Smooth muscle cell of the brain vasculature (primary cell): ENCODE results near the gene WDR91.

Source experiments
- DNase-seq: peaks from one replicate; pipeline ENCODE4 v3.0.0-alpha.2; 2012; ENCODE audit warnings: low read depth, low spot score

WDR91 gene

DNA sequence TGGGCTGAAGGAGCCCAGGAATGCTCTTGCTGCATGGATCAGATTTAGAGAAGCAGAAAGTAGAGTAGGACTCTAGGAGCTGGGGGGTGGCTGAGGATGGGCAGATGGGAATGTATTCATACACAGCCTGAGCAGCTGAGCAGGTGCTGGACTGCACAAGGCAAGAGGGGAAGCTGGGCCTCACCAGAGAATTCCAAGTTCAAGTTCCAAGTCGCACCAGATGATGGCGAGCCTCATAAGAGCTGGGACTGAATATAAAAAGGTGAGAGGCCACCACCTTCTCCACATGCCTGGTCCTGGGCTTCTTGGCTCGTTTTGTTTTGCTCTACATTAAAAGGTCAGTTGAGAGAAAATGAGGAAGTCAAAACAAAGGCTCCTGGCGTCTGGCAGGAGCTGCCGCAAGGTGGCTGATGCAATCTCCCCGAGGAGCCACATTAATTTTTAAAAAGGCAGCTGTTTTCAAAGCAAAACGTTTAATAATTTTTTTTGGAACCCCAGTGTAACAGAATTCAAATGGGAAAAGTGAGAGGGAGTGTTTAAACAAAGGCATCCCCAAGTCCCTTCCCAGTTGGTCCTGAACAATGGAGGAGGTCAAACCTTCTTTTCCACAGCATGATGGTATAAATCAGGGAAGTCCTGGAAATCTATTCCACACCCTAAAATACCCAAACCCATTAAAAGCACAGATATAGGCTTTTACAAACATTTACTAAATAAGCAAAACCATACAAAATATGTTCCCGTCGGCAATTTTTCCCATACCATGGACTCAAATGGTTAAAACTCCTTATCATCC is 50.3 kb downstream of the WDR91 start:
- DNase-seq = peak; percentile 40

DNA sequence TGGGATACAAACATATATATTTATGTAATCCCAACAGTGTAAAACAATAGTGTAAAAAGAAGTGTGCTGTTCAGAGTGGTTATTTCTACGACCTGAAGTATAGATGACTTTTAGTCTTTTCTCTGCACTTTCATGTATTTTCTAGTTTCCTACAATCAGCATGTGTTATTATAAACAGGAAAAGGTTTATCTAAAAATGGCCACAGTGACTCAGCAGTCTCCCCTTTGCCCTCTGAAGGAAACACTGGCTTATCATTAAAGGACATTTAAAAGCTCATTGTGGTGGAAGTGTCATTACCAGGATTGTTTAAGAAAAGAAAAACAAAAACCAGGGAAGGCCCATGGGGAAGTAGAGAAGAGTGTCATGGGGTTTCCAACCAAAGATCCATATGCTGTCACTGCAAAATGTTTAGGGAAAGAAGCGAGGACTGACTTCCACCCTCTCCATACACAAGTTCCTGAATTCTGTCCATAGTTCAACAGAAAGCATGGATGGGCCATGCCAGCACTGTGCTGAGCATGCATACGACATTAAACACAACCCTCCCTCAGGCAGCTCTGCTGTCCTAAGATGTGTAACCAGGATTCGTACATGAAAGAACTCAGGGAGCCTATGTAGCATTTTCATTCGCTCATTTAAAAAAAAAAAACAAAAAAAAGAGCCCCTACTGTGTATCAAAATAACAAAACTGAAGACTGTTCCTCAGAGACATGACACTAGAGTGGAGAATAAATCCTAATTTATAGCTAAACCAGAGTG is 51.0 kb downstream of the WDR91 start:
- DNase-seq = no peak

DNA sequence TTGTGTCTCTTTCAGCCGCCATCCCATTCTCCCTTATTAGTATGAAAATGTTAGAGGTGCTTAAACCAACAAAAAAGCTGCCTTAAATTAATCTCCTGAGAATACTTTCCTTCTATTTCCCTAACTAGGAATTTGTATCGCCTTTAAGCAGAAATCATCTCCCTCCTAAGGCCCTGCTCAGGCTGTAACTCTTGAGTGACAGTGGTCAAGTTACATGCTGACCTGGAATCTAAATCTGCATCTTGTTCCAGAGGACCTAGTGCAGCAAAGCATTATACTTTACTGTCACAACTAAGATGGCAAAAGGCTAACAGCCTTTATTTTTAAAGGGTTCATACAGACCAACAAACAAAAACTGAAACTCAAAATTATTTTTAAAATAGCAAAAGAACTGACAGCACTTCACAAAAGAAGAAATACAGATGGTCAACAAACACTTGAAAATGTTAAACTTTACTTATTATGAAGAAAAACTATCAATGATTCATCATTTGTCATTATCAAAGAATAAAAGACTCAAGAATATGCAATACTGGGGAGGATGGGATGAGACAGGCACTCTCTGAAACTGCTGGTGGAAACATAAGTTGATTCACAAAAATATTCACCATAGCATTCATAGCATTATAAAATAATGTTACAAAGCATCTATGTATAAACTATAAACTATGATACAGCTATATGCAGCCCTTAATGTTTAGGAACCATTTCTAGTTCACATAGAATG is 51.8 kb downstream of the WDR91 start:
- DNase-seq = no peak

DNA sequence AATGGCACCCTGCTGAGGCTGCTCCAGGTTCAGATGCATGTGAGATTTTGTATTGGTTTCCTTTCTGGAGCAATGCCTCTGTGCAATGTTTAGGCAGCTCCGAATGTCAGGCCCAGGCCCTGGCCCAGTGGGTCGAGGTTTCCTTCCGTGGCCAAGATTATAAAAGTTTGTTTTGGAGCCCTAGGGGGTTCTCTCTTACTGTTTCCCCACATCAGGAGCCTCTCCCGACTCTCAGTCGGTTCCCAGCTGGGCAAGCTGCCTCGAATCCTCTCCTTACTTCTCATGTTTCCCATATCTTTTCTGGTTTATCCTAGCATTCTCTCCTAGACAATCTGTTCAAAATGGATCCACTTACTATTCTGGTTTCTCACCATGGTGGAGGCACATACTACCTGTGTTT is 52.5 kb downstream of the WDR91 start:
- no peak for DNase-seq

DNA sequence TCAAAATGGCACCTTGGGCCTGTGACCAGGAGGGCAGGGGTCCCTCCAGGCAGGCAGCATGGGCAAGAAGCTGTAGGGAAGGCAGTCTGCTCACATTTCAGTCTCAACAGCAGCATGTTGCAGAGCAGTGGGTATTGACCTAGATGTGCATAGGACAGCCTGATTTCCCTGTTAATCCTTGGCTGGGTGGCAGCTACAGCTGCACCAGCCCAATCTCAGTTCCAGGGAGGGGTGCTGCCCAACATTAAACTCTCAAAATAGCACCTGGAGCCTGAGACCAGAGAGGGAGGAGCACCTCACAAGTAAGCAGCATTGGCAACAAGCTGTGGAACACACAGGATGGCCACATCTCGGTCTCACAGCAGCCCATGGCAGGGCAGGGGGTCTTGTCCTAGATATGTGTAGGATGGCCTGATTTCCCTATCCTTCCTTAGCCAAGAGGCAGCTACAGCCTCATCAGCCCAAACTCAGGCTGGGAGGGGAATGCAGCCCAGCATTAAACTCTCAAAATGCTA is 53.1 kb downstream of the WDR91 start:
- no peak for DNase-seq

DNA sequence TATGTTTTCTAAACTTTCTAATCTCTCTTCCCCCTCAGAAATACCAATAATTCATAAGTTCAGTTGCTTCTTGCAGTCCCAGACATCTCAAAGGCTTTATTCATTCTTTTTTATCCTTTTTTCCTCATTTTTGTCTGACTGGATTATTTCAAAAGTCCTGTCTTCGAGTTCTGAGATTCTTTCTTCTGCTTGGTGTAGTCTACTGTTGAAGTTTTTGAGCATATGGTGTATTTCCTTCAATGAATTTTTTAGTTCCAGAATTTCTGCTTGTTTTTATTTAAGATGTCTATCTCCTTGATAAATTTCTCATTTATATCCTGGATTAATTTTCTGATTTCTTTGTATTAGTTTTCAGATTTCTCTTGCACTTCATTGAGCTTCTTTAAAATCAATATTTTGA is 55.0 kb downstream of the WDR91 start:
- DNase-seq = no peak

DNA sequence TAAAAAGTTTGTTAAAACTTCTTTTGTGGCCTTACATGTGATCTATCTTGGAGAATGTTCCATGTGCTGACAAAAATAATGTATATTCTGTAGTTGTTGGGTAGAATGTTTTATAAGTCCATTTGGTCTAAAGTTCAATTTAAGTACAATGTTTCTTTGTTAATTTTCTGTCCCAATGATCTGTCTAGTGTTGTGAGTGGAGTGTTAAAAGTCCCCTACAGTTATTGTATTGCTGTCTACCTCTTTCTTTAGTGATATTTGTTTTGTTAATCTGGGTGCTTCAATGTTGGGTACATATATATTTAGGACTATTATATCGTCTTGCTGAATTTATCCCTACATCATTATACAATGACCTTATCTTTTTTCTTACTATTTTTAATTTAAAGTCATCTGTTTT is 56.6 kb downstream of the WDR91 start:
- no peak for DNase-seq

DNA sequence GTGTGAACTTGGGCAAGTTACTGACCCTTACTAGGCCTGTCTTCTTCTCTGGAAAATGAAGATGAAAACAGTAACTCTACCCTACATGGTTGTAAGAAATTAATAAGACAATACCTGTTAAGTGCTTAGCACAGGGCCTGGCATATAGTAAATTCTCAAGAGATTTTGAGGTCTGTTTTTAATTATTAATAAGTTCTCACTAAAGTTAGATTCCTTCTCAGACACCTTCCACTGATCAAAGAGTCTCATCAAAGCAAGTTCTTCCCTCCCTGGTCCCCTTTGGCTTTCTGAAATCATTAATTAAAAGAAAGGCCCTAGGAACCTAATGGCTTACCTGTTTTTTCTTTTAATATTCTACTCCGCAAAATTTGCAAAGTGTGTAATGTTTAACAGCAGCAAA is 58.9 kb downstream of the WDR91 start:
- DNase-seq = no peak

DNA sequence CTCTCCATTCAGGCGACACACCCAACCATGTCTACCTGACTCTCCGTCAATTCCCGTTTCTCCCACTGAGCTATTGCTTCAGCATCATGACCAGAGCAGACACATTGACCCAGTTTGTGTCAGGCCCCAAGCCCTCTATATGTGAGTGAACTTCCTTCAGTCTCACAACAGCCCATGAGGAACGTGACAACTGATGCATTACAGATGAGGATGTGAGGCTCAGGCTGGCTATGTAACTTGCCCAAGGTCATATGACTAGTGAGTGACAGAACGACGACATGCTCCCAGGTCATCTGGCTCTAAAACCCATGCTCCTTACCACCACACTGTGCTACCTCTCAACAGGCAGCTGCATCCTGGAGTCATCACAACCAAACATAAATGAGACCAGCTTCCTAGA is 59.8 kb downstream of the WDR91 start:
- no peak for DNase-seq

DNA sequence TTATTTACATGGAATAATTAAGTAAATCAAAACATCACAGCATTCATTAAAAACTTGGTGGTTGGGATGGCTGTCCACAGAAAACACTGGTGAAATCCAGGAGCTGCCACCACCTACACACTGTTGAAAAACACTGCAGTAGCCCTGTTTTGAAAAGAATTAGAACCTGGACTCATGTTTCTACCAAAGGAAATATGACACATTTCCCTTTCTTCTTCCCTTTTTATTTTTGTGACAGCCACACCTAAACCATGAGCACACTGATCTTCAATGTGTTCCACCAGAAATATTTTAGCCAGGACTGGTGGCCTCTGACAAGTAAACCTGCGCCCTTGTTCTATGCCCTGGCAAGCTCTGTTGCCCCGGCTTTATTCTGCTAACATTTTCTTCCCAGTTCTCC is 60.2 kb downstream of the WDR91 start:
- DNase-seq = no peak

DNA sequence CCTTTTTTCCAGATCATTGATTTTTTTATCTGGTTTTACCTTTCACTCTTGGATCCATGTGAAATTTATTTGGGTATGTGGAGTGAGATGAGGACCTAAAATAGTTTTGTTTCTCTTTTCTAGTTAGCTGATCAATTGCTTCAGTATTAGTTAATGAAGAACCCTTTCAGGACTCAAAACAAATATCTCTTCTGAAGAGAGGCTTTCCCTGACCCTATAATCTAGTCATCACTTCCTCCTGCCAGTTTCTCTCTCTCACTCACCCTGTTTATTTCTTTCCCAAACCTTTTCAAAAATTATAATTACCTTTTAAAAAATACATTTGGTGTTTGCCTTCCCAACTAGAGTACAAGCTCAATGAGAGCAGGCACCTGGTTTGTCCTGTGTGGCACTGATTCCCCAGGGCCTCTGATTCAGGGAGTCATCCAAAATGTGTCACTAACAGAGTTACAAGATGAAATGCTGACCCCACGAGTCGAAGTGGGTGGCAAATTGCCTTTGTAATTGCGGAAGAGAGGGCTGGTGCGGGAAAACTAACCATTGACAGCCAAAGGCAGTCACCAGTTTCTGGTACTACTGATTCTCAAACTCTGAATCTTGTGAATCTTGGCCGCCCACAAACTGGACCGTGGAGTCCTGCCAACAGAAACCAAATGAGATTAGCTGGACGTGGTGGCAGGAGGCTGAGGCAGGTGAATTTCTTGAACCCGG is 61.1 kb downstream of the WDR91 start:
- DNase-seq = no peak

DNA sequence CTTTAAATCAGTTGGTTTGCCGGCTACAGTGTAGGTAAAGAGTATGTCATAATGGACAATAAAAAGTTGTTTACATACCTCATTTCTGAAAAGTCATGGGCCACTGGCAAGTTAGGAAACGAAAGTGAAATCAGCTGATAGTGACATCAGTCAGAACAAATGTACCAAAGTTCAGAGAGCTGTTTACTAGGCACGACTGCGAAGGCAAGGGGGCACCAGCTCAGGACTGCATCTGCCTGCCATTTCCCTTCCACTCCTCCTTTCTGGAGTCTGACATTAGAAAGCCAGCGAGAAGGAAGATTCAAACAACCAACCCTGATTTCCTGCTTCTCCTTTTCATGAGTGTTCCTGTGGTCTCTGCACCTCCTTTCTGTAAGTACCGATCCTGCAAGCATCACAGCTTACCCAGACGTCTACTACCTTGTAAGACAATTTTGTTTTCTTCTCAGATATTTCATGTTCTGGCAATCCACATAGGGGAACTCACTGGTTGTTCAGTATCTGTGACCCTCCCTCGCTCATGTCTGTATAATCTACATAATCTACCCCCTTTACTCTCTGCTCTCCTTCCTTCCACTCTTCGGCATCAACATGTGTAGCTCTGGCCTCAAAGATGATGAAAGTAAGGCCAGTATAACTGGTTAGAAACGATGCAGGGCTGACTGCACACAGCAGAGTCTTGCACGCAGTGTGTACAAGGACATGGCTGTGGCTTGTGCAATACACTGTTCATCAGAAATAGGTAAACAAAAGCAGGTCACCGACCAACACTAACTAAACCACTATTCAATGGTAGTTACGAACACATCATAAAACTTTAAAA is 63.2 kb downstream of the WDR91 start, which contains the start of gene TMEM140:
TSS of gene TMEM140 (plus strand) at position 174 of the 823 bp plus-strand sequence. CDS start 16,370 bp downstream, outside the sequence.
- DNase-seq = peak; percentile 43

DNA sequence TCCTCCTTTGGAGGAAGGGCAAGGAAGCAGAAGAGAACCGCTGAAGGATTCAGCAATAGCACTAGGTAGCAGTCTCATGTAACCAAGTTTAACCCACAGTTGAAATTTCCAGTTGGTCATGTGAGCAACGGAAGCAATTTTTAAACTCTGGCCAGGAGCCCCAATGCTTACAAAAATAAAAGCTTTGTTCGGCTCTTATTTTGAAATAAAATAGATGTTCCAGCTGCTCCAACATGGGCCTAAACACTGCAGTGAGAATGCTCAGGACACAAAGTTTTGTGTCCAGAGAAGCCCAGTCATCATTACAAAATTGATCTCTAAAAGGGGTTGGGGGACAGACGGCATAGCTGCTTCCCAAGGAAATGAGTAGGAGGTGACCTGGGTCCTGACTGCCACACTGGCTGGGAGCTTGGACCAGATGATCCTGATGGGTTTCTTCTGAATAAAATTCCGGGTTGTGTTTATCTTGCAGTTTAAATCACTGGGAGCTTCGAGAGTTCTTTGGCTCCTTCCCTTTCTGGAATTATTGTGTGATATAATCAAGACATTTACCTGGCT is 63.9 kb downstream of the WDR91 start:
- DNase-seq = no peak

DNA sequence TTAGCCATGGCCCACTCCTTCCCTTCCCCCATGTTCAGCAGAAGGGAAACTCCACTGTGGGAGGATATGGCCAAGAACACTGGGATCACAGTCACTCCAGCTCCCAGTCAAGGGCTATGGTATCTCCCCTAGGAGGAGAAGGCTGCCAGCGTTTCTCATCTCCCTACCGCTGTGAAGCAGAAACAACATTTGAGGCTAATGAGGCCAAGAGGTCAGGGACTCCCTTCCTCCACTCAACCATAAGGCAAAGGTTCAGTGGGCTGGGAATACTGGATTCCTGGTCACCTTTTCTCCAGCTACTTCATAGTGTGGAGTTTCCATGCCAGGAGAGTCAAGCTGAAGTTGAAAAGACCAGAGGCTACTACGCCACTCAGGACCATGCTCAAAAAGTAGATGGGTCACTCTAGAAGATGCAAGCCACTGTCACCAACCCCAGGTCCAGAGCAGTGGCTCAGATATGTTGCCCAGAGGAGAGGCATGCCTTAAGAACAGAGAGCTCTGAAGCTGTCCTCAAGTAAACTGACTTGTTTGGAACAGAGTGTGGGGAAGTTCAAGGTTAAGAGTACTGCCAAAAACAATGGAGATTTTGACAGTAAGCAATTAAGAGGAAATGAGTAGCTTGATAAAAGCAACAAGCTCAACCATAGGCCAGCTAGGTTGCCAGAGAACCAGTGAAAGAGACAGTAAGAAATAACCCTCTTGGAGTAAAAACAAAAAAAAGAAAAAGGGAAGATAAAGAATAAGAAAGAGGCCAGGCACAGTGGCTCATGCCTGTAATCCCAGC is 67.2 kb downstream of the WDR91 start:
- DNase-seq = no peak
